Mucosa of stomach (tissue), 1 donor: ENCODE data around the gene RTP5.
"Not testable (repeated sequence)": the region's sequence is repeated elsewhere in the genome, so short reads cannot be mapped to it uniquely, and the experiment has no call there.

ENCODE experiments used
- H3K27me3 ChIP-seq: one replicate; pipeline ENCODE4 v1.7.0; 2013; ENCODE audit warnings: mild to moderate bottlenecking, low read length; ENCODE audit not compliant: control insufficient read depth, insufficient read depth
- H3K36me3 ChIP-seq: one replicate; pipeline ENCODE4 v1.7.0; 2013; ENCODE audit warnings: low read length; ENCODE audit not compliant: control insufficient read depth, insufficient read depth
- H3K4me1 ChIP-seq: one replicate; pipeline ENCODE4 v1.7.0; 2013; ENCODE audit warnings: mild to moderate bottlenecking, low read length; ENCODE audit not compliant: control insufficient read depth, insufficient read depth
- H3K4me3 ChIP-seq: one replicate; pipeline ENCODE4 v1.7.0; 2013; ENCODE audit warnings: low read length
- H3K9ac ChIP-seq: one replicate; pipeline ENCODE4 v1.7.0; 2013; ENCODE audit warnings: mild to moderate bottlenecking, low read length, moderate library complexity
- H3K9me3 ChIP-seq: one replicate; pipeline ENCODE4 v1.7.0; 2013; ENCODE audit warnings: mild to moderate bottlenecking, low read length, moderate library complexity; ENCODE audit not compliant: control insufficient read depth
- donor health status: Pancreatic carcinoma.

RTP5 gene

DNA sequence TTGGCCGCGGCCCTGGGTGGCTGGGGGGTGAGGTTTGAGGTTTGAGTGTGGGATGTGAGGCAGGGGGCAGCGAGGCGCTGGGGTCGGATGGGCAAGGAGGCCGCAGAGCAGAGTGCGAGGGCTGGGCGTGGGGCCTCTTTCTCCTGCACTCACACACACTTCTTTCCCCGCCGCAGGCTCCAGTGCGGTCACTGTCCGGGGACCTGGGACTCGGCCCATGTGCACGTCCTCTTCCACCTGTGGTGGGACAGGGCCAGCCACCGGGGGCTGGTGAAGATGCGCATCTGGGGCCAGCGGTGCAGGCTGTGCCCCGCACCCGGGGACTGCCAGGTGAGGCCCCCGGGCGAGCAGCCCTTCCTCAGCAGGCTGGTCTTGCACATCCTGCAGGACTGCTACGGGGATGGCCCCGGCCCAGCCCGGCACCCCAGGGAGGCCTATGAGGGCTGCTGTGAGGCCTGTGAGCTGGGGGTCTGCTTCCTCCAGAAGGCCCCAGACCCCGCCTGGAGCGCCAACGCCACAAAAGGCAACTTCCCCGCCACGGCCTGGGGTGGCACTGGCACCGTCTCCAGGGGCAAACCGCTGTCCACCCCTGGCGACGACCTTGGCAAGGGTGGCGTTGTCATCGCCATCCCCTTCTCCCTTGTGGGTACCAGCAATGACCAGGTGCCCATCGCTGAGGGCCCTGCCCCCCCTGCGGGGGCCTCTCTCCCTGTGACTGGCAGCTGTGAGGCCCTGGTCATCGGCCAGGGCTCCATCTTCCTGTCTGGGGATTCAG lies 2.2 kb downstream of the RTP5 start:
- H3K9me3 ChIP-seq, result no peaks in the 10 kb centered on the region
- H3K9ac ChIP-seq, result no peak overlapping the region

DNA sequence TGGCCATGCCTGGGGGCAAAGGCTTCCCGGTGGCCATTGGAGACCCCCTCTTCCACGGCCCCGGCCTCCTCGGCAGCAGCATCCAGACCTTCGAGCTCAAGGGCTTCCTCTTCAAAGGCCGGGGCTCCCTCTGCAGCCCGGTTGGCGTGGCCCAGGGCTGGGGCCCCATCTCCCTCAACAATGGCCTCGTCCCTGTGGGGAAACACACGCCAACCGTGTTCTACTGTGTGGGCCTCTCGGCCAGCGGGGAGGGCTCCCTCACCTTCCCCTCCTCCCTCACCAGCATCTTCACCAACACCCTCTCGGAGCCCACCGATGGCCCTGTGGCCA lies 2.7 kb downstream of the RTP5 start:
- no peaks in the 10 kb centered on the region for H3K36me3 ChIP-seq
- no peak overlapping the region for H3K4me3 ChIP-seq
- peaks cover 11% of the 10 kb centered on the region for H3K27me3 ChIP-seq
- H3K4me1 ChIP-seq, result no peaks in the 10 kb centered on the region
- H3K9me3 ChIP-seq, result no peaks in the 10 kb centered on the region
- no peak overlapping the region for H3K9ac ChIP-seq

More for the DNA sequence above, 2.2 kb downstream of the RTP5 start:
- Histone ChIP-seq H3K36me3 (no peaks in the 10 kb centered on the region), H3K4me1 (no peaks in the 10 kb centered on the region), H3K27me3 (peaks cover 16% of the 10 kb centered on the region), H3K4me3 (no peak overlapping the region)

DNA sequence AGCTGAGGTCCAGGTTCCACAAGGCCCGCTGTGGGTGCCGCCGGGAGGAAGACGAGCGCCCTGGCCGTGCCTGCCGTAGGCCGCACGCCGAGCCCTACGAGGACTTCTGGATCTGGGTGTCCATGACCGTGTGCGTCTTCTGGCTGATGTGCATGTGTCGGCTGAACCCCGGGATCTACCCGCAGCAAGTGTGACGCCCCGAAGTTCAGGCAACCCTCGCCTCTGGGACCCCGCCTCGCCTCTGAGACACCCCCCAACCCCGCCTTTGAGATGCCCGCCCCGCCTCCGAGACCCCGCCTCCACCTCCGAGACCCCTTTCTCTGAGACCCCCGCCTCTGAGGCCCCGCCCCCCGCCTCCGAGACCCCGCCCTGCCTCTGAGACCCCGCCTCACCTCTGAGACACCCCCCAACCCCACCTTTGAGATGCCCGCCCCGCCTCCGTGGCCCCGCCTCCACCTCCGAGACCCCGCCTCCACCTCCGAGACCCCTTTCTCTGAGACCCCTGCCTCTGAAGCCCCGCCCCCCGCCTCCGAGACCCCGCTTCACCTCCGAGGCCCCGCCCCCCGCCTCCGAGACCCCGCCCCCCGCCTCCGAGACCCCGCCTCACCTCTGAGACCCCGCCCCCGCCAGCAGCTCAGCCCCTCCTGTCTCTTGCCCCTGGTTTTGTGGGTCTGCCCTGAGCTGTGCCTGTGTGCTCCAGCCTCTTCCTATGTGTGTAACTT lies 3.7 kb downstream of the RTP5 start:
- Histone ChIP-seq H3K9ac (no peak overlapping the region), H3K36me3 (no peaks in the 10 kb centered on the region), H3K4me3 (no peak overlapping the region), H3K9me3 (no peaks in the 10 kb centered on the region), H3K27me3 (peaks cover 2% of the 10 kb centered on the region), H3K4me1 (no peaks in the 10 kb centered on the region)

DNA sequence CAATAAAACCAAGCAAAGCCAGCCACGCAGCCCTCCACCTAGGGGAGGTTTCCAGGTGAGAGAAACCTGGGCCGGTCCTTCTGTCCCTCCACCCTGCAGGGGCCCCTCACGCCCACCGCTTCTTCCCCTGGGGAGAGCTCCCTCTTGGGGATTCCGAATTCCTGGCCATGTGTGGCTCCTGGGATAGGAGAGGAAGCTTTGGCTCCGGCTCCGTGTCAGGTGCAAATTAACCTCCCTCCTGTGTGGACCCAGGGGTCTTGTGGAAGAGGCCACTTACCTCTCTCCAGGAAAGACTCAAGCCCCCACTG lies 4.2 kb downstream of the RTP5 start:
- H3K27me3 ChIP-seq, result no peaks in the 10 kb centered on the region
- no peaks in the 10 kb centered on the region for H3K36me3 ChIP-seq
- no peak overlapping the region for H3K4me3 ChIP-seq
- no peak overlapping the region for H3K9ac ChIP-seq
- no peaks in the 10 kb centered on the region for H3K4me1 ChIP-seq
- no peaks in the 10 kb centered on the region for H3K9me3 ChIP-seq

DNA sequence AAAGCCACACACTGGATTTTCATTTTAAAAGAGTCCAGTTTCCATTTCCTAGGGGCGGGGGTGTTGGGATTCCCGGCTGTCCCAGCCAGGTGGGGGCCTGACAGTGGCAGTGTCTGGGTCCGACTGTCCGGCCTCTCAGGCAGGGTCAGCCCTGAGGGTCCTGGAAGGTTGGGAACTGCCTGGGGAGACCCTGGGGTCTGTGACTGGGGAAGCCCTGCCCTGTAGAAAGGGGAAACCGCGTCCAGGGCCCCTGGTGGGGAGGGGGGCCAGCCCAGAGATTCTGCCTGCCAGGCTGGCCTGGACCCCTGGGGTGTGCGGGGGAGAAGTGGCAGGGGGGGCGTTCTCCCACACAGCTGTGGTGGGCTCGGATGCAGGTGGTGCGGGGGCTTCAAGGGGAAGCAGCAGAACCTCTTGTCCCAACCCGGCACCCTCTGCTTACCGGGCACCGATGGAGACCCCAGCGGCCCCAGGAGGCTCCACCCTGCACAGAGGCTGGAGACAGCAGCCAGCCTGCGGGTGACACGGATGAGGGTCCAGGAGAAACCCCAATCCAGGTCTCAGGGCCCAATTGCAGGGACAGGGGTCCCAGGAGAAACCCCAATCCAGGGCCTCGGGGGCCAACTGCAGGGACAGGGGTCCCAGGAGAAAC lies 4.9 kb downstream of the RTP5 start:
- H3K4me3 ChIP-seq, result no peak overlapping the region
- no peak overlapping the region for H3K9ac ChIP-seq
- no peaks in the 10 kb centered on the region for H3K9me3 ChIP-seq
- H3K36me3 ChIP-seq, result no peaks in the 10 kb centered on the region
- no peaks in the 10 kb centered on the region for H3K4me1 ChIP-seq
- H3K27me3 ChIP-seq, result no peaks in the 10 kb centered on the region

DNA sequence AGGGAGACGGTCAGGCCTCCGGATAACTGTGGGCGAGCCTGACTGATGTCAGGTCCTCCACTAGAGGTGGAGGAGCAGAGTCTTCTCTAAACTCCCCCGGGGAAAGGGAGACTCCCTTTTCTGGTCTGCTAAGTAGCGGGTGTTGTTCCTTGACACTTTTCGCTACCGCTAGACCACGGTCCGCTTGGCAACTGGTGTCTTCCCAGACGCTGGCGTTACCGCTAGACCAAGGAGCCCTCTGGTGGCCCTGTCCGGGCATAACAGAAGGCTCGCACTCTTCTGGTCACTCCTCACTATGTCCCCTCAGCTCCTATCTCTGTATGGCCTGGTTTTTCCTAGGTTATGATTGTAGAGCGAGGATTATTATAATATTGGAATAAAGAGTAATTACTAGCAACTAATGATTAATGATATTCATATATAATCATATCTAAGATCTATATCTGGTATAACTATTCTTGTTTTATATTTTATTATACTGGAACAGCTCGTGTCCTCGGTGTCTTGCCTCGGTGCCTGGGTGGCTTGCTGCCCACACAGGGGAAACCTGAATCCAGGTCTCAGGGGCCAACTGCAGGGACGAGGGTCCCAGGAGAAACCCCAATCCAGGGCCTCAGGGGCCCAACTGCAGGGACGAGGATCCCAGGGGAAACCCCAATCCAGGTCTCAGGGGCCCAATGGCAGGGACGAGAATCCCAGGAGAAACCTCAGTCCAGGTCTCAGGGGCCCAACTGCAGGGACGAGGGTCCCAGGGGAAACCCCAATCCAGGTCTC lies 6.4 kb downstream of the RTP5 start:
- H3K27me3 ChIP-seq, H3K4me1 ChIP-seq, H3K9me3 ChIP-seq, H3K36me3 ChIP-seq, H3K9ac ChIP-seq, H3K4me3 ChIP-seq: not testable (repeated sequence)

DNA sequence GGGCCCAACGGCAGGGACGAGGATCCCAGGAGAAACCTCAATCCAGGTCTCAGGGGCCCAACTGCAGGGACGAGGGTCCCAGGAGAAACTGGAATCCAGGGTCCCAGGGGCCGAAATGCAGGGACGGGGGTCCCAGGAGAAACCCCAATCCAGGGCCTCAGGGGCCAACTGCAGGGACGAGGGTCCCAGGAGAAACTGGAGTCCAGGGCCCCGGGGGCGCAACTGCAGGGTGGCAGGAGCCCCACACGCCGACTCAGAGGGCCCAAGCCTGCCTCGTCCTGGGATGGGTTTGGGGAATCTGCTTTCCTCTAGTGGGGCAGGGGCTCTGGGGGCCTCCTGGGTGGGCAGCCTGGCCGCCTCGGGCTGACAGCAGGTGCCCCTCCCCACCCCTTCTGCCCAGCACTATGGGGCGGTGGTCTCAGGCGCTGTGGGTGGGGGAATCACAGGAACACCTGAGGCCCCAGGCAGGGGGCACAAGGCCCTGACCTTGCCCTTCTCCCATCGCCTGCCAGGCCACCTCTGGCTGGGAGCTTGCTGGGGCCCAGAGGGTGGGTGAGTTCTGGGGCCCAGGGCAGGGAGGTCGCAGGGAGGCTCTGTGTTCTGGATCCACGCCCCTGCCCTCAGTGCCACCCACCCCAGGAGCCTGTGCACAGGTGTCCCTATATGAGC lies 7.1 kb downstream of the RTP5 start:
- Histone ChIP-seq H3K9me3 (no peaks in the 10 kb centered on the region), H3K4me3 (no peak overlapping the region), H3K9ac (no peak overlapping the region), H3K36me3 (no peaks in the 10 kb centered on the region), H3K27me3 (no peaks in the 10 kb centered on the region), H3K4me1 (peaks cover 3% of the 10 kb centered on the region)

DNA sequence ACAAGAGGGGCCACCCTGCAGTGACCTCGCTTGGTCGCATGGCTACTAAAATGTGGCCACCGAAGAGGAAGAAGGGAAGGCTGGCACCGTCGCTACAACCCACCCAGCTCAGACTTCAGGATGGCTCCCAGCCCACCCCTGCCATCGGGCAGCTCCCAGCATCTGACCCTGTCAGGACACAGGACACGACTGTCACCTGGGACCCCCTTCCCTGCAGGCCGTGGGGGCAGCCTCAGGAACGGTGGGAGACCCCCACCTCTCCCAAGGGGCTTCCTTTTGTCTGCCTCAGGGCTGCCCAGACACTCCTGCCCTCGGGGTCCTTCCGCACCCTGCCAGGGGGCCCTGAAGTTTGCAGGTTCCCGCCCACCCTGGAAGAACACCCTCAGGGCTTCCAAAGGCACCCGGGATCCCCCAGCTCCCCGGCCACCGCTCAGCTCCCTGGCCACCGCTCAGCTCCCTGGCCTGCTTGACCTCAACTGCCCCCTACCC lies 7.7 kb downstream of the RTP5 start:
- H3K4me1 ChIP-seq, result peaks cover 8% of the 10 kb centered on the region
- no peaks in the 10 kb centered on the region for H3K27me3 ChIP-seq
- no peak overlapping the region for H3K4me3 ChIP-seq
- no peaks in the 10 kb centered on the region for H3K36me3 ChIP-seq
- no peak overlapping the region for H3K9ac ChIP-seq
- H3K9me3 ChIP-seq, result no peaks in the 10 kb centered on the region

DNA sequence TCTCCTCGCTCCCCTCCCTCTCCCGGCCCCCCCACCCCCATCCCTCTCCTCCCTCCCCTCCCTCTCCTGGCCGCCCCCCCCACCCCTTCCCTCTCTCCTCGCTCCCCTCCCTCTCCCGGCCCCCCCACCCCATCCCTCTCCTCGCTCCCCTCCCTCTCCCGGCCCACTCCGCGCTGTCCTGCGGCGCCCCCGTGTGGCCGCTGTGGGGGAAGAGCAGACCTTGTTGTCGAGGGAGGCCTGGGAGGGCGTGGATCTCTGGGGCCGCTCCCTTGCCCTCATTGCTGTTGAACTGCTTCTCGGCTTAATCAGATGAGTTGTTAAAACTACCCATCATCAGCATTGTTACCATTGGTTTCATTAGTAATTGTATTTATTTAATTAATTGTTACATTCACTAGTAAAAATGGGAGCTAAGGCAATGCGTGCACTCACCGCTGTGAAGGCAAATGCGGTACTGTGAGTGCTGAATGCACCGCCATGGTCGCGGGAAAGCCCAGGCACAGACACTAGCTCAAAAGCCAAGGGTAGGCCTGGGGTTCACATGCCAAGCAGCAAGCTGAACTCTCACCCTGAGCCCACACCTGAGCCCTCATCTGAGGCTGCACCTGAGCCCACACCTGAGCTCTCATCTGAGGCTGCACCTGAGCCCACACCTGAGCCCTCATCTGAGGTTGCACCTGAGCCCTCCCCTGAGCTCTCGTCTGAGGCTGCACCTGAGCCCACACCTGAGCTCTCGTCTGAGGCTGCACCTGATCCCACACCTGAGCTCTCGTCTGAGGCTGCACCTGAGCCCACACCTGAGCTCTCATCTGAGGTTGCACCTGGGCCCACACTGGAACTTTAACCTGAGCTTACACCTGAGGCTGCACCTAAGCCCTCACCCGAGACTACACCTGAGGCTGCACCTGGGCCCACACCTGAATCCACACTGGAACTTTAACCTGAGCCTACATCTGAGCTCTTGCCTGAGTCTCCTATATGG lies 8.8 kb downstream of the RTP5 start:
- H3K9ac ChIP-seq, result no peak overlapping the region

DNA sequence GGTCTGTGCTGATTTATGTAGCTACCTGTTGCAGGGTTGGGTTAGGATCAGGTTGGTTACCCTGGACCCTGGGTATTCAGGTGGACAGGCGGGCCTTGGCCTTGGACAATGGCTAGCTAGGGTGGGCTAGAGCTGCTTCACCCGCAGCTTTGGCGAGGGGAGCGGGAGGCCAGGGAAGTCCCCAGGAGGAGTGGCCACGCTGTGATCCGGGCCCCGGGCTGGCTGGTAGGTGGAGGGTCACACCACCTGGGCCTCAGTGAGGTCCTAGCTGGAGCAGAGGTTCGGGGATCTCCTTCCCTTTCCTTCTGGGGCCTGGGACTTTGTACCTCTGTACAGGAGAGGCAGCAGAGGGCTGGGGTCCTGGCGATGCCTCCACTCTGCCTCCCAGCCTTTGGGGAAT lies 9.8 kb downstream of the RTP5 start:
- Histone ChIP-seq H3K9ac (no peak overlapping the region), H3K4me3 (no peak overlapping the region)

More for the DNA sequence above, 8.8 kb downstream of the RTP5 start:
- Histone ChIP-seq H3K9me3 (no peaks in the 10 kb centered on the region), H3K27me3 (no peaks in the 10 kb centered on the region), H3K4me3 (no peak overlapping the region), H3K4me1 (peaks cover 13% of the 10 kb centered on the region), H3K36me3 (no peaks in the 10 kb centered on the region)

More for the DNA sequence above, 9.8 kb downstream of the RTP5 start:
- no peaks in the 10 kb centered on the region for H3K36me3 ChIP-seq
- H3K4me1 ChIP-seq, result peaks cover 13% of the 10 kb centered on the region
- no peaks in the 10 kb centered on the region for H3K9me3 ChIP-seq
- H3K27me3 ChIP-seq, result no peaks in the 10 kb centered on the region
